OCI-LY3 (cell line): ENCODE results near the gene GGCT.
"Not testable (repeated sequence)": the region's sequence is repeated elsewhere in the genome, so short reads cannot be mapped to it uniquely, and the experiment has no call there.

Experiments used
- EZH2phosphoT487 ChIP-seq: fragments of 200-600 bp; shearing (Covaris generic); IDR thresholded peaks from 2 replicates; pipeline ENCODE4 v1.6.1; 2018; ENCODE audit warnings: antibody characterized with exemption, mixed run types, low read depth
- TF ChIP-seq, protein P1 (sequence below): fragments of 200-600, 300-600 bp; sonication (generic); IDR thresholded peaks from 2 replicates; pipeline ENCODE4 v1.5.1; 2014; ENCODE audit warnings: antibody characterized with exemption, low read length, low read depth

DNA sequence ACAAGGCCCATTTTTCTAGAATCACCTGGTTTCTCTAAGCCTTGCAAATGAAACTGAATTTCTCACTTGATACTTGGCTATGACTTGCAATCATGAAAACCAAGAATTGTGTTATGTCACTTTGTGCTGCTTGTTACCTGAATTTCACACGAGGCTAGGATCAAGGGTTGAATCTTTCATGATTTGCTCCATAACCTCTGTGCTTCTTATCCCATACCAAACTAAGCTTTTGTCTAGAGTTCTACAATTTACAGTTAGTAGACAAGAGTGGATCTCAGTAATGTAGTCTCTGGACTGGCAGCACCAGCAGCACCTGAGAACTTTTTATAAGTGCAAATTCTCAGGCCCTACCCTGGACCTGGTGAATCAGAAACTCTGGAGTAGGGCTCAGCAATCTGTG, 22.7 kb upstream of the GGCT start:
- TF ChIP-seq, protein P1, sequence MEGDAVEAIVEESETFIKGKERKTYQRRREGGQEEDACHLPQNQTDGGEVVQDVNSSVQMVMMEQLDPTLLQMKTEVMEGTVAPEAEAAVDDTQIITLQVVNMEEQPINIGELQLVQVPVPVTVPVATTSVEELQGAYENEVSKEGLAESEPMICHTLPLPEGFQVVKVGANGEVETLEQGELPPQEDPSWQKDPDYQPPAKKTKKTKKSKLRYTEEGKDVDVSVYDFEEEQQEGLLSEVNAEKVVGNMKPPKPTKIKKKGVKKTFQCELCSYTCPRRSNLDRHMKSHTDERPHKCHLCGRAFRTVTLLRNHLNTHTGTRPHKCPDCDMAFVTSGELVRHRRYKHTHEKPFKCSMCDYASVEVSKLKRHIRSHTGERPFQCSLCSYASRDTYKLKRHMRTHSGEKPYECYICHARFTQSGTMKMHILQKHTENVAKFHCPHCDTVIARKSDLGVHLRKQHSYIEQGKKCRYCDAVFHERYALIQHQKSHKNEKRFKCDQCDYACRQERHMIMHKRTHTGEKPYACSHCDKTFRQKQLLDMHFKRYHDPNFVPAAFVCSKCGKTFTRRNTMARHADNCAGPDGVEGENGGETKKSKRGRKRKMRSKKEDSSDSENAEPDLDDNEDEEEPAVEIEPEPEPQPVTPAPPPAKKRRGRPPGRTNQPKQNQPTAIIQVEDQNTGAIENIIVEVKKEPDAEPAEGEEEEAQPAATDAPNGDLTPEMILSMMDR, result not testable (repeated sequence)
- TF ChIP-seq EZH2phosphoT487, result not testable (repeated sequence)
